Memory B cell (primary cell): ENCODE data around the gene KRT38.

Source experiments
- ATAC-seq: fragments of 150-1000 bp; cut with Tn5 transposase; 2 replicates; pipeline ENCODE4 v1.10.0; 2021; ENCODE audit warnings: low read depth, mild to moderate bottlenecking, moderate library complexity
- DNase-seq, 2 donors: peaks; one replicate each; pipeline ENCODE4 v3.0.0; 2022; ENCODE audit warnings: low spot score in 2 of 2
- H3K27ac Mint-ChIP-seq: one replicate; pipeline ENCODE4 v1.8.0; 2022; ENCODE audit warnings: mild to moderate bottlenecking, moderate library complexity, mixed read lengths
- H3K27me3 Mint-ChIP-seq: one replicate; pipeline ENCODE4 v1.8.0; 2022; ENCODE audit warnings: mixed read lengths
- H3K36me3 Mint-ChIP-seq: one replicate; pipeline ENCODE4 v1.8.0; 2022; ENCODE audit warnings: mild to moderate bottlenecking, mixed read lengths
- H3K4me1 Mint-ChIP-seq: one replicate; pipeline ENCODE4 v1.8.0; 2022; ENCODE audit warnings: mixed read lengths
- H3K4me3 Mint-ChIP-seq: one replicate; pipeline ENCODE4 v1.8.0; 2022; ENCODE audit warnings: mild to moderate bottlenecking, moderate library complexity, mixed read lengths
- H3K9me3 Mint-ChIP-seq: one replicate; pipeline ENCODE4 v1.8.0; 2022; ENCODE audit warnings: mixed read lengths

Gene KRT38

DNA sequence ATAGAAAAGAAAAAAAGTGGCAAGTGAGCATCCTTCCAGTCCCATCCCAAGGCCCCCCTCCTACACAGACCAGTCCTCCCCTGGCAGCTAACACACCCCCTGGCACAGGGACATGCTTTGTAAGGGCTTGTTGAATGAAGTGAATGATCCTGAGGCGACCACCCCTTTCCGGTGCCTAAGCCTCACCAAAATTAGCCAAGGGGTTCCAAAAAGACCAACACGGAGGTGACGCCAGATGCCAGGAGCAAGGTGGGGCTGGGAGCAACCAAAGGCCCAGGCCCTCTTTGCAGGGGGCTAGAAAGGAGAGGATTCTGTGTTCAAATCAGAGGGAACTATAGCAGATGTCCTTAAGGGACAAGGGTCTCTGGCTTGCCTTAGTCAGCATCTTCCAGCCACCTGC is 34.6 kb upstream of the KRT38 start:
- peaks cover 8% of the 10 kb centered on the region for H3K27me3 Mint-ChIP-seq
- ATAC-seq (no peak), DNase-seq (no peak)
- H3K4me1 Mint-ChIP-seq = peaks cover 4% of the 10 kb centered on the region
- H3K27ac Mint-ChIP-seq = no peak overlapping the region
- peaks cover 4% of the 10 kb centered on the region for H3K9me3 Mint-ChIP-seq
- peaks cover 2% of the 10 kb centered on the region for H3K36me3 Mint-ChIP-seq
- no peak overlapping the region for H3K4me3 Mint-ChIP-seq

DNA sequence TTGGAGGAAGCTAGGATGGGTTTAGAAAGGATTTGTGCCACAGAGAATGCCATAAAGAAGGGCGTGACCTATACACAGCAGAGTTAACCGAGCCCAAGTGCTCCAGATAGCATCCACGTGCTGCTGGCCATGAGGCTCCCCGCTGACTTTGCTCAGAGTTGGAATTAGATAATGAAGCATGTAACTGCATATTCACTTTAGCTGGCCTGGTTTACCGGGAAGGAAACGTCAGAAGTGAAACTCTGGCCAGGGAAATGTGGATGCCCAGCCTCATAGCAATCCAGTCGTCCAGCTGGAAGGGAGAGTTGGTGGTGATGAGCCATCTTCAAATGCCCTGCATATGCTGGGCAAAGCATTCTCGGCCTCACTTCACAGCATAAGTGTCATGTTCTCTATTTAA is 34.1 kb upstream of the KRT38 start:
- ATAC-seq = no peak
- Mint-ChIP-seq H3K9me3 (peaks cover 4% of the 10 kb centered on the region), H3K27me3 (peaks cover 8% of the 10 kb centered on the region), H3K36me3 (peaks cover 2% of the 10 kb centered on the region), H3K27ac (no peak overlapping the region), H3K4me1 (peaks cover 4% of the 10 kb centered on the region), H3K4me3 (no peak overlapping the region)
- no peak for DNase-seq

DNA sequence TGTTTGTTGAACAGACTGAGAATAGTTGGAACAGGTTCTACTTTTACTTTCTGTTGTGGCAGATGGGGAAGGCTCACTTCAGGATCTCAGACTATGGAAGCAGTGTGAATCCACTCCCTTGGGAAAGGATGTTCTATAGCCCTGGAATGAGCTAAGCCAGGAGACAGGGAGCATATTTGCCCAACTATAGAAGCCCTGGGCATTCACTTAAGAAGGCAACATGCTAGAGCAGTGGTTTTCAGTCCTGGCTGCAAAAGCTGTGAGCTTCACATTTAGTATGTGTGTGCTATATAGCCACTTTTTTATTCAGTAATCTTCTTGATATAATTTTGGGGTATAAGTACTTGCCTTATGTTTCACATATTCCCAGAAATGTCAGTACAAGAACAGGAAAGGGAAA is 27.6 kb upstream of the KRT38 start:
- H3K9me3 Mint-ChIP-seq = peaks cover 2% of the 10 kb centered on the region
- H3K27me3 Mint-ChIP-seq = peaks cover 12% of the 10 kb centered on the region
- DNase-seq = no peak
- H3K4me1 Mint-ChIP-seq = no peaks in the 10 kb centered on the region
- no peak for ATAC-seq
- no peak overlapping the region for H3K4me3 Mint-ChIP-seq
- H3K27ac Mint-ChIP-seq = no peak overlapping the region
- H3K36me3 Mint-ChIP-seq = peaks cover 2% of the 10 kb centered on the region

DNA sequence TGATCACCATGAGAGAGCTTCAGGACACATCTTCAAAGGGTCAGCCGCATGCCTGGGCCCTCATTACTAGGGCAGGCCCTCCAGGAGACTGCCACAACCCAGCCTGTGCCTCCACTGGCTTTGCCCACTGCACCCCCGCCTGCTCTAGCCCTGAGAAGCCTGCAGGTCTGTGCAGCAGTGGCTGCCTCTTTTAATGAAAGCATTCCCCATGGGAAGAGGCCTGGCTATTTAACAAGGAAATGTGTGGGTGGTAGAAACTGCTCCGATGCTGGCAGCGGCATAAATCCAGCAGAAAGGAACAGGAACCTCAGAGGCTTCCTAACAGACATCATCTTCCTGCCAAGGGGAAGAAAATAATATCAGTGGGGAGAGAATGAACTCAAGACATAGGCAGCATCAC is 26.8 kb upstream of the KRT38 start:
- Mint-ChIP-seq H3K4me3 (no peak overlapping the region), H3K36me3 (no peaks in the 10 kb centered on the region), H3K27ac (no peak overlapping the region), H3K9me3 (no peaks in the 10 kb centered on the region), H3K4me1 (no peaks in the 10 kb centered on the region), H3K27me3 (peaks cover 10% of the 10 kb centered on the region)
- ATAC-seq (no peak), DNase-seq (no peak)

DNA sequence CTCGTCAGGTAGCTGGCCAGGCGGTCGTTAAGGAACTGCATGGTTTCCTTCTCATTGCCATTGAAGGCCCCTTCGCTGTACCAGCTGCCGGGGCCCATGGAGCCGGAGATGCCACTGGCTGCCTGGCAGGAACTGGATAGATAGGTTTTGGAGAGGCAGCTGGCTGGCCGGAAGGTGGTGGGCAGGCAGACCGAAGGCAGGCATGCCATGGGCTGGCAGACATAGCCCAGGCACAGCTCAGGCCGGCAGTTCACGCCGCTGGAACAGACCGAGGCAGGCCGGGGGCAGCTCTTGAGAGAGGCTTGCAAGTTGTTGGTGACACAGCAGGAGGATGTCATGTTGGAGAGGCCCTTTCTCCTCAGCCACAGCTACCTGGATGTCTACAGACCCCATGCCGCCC is 26.2 kb upstream of the KRT38 start, which contains the start of gene KRT32:
KRT32 (minus strand) TSS at position 399 of the 400 bp plus-strand sequence; CDS start at position 338, 61 bp downstream.
- DNase-seq (no peak), ATAC-seq (no peak)
- no peak within 1 kb of the TSS for H3K27ac Mint-ChIP-seq
- H3K4me1 Mint-ChIP-seq = no peaks in the 10 kb centered on the region
- H3K9me3 Mint-ChIP-seq = no peaks in the 10 kb centered on the region
- no peaks in the 10 kb centered on the region for H3K36me3 Mint-ChIP-seq
- H3K27me3 Mint-ChIP-seq = peaks cover 10% of the 10 kb centered on the region
- no peak within 1 kb of the TSS for H3K4me3 Mint-ChIP-seq

DNA sequence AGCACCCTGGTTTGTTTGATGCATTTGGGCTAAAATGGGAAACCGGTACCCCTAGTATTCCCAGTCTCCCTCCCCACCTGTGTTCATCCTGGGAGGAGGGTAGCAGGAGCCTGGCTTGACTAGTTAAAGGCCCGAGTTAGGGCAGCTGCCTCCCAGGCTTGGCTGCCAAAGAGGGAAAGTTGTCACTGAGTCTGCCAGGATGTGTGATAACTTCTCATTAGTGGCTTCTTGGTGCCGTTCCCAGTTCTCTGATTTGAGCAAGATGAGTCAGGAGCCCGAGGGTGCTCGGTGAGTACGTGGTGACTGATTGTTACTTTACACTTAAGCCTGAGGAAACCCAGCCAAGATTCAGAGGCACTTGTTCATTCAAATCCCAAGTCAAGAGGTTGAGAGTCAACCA is 23.9 kb upstream of the KRT38 start:
- ATAC-seq = no peak
- Mint-ChIP-seq H3K4me3 (no peak overlapping the region), H3K27ac (no peak overlapping the region), H3K4me1 (no peaks in the 10 kb centered on the region), H3K9me3 (no peaks in the 10 kb centered on the region), H3K36me3 (no peaks in the 10 kb centered on the region), H3K27me3 (peaks cover 11% of the 10 kb centered on the region)
- no peak for DNase-seq

DNA sequence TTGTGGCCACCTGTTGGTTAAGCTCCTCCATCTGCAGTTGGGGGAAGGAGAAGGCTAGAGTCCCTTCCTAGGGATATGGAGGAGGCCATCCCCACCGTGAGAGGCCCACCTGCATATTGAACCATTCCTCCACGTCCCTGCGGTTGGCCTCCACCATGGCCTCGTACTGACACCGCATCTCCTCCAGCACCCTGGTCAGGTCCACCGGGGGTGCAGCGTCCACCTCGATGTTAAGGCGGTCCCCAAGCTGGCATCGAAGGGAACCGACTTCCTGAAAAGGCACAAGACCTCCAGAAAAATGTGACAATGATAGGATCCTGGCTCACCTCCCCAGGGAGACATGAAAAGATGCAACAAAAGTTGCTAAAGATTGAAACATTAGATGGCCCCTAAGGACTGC is 23.4 kb upstream of the KRT38 start:
- H3K9me3 Mint-ChIP-seq = no peaks in the 10 kb centered on the region
- no peak overlapping the region for H3K27ac Mint-ChIP-seq
- no peaks in the 10 kb centered on the region for H3K4me1 Mint-ChIP-seq
- ATAC-seq (no peak), DNase-seq (no peak)
- H3K4me3 Mint-ChIP-seq = no peak overlapping the region
- no peaks in the 10 kb centered on the region for H3K36me3 Mint-ChIP-seq
- H3K27me3 Mint-ChIP-seq = peaks cover 11% of the 10 kb centered on the region

DNA sequence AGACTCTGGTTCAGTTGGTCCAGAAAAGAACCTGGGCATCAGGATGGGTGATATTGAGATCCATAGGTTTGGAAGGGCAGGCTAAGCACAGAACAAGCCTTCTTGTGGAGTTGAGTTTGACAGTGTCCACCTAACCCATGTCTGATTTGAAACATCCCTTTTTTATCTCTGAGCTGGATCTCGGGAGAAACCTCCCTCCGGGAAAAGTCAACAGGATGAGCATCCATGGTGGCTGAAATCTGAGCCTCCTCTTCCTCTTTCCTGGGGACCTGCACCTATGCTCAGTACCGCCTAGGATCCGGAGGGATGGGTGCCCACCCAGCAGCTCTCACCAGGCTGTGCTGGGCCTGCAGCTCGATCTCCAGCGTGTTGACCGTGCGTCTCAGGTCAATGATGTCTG is 23.0 kb upstream of the KRT38 start:
- Mint-ChIP-seq H3K36me3 (no peaks in the 10 kb centered on the region), H3K27ac (no peak overlapping the region), H3K4me3 (no peak overlapping the region), H3K27me3 (peaks cover 13% of the 10 kb centered on the region), H3K9me3 (no peaks in the 10 kb centered on the region), H3K4me1 (no peaks in the 10 kb centered on the region)
- ATAC-seq = no peak
- DNase-seq = no peak

DNA sequence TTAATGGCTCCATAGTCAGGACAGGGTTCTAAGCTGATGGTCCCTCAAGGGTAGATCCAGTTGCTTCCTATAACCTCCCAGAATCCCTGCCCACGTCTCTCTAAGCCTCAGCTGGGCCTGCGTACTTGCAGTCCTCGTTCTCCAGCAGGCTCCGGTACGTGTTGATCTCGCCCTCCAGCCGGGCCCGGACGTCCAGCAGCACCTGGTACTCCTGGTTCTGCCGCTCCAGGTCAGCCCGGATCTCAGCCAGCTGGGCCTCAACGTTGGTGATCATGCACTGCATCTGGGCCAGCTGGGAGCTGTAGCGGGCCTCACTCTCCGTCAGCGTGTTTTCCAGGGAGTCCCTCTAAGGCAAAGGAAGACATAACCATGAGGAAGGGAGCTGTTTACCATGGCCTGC is 21.9 kb upstream of the KRT38 start:
- Mint-ChIP-seq H3K4me3 (no peak overlapping the region), H3K27ac (no peak overlapping the region), H3K27me3 (peaks cover 11% of the 10 kb centered on the region), H3K9me3 (no peaks in the 10 kb centered on the region), H3K4me1 (no peaks in the 10 kb centered on the region), H3K36me3 (no peaks in the 10 kb centered on the region)
- DNase-seq = no peak
- no peak for ATAC-seq

DNA sequence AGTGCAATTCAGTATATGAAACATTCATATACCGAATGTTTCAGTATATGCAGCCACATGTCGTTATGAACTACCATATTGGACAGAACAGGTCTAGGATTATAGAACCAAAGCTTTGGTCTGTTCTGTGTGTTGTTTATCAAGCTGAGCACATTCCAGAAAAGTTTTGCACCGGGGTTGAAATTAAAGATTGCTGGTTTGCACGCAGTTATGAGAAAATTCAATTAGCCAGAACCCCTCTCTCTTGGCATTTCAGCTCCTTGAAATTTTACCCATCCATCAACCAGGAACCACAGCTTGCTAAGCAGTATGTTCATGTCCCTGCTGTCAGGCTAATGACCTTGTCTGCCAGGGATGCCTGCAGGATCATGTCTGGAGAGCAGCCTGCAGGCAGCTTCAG is 16.9 kb upstream of the KRT38 start:
- DNase-seq (no peak), ATAC-seq (no peak)
- H3K36me3 Mint-ChIP-seq = no peaks in the 10 kb centered on the region
- H3K4me1 Mint-ChIP-seq = no peaks in the 10 kb centered on the region
- no peak overlapping the region for H3K27ac Mint-ChIP-seq
- H3K4me3 Mint-ChIP-seq = no peak overlapping the region
- no peaks in the 10 kb centered on the region for H3K9me3 Mint-ChIP-seq
- H3K27me3 Mint-ChIP-seq = peaks cover 9% of the 10 kb centered on the region

DNA sequence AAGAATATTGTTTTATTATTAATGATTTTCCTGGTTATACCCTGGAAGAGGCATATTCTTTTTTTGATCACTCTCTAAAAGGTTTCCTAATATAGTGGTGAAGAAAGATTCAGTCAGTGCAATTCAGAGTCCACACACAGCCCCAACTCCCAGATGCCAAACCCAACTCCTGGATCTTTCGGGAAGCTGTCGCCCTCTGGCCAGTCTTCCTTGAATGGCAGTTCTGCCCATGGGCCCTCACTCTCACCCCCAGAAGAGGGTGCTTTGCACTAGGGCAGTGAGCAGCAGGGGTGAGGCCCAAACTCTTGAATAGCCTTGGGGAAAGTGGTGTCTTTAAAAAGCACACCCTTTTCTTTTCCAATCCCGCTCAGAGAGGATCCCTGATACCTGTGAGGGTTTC is 15.4 kb upstream of the KRT38 start:
- H3K4me3 Mint-ChIP-seq = no peak overlapping the region
- H3K9me3 Mint-ChIP-seq = no peaks in the 10 kb centered on the region
- DNase-seq = no peak
- peaks cover 9% of the 10 kb centered on the region for H3K27me3 Mint-ChIP-seq
- H3K36me3 Mint-ChIP-seq = no peaks in the 10 kb centered on the region
- H3K4me1 Mint-ChIP-seq = no peaks in the 10 kb centered on the region
- no peak for ATAC-seq
- no peak overlapping the region for H3K27ac Mint-ChIP-seq

DNA sequence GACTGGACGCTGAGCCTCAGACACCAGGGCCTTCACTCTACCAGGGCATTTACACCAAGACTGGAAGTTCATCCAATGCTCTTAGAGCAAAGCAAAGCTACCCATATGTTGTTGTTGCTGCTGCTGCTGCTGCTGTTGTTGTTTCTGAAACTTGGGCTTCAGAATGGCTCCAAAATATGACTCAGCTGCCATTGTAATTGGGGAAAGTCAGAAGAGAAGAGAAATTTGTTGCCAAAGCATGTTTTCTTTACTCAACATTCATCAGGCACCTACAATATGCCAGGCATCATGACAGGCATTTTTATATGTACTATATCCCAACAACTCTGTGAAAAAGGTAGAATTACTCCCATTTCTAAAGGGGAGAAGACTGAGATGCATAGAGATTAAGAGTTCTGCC is 14.5 kb upstream of the KRT38 start:
- DNase-seq (no peak), ATAC-seq (no peak)
- Mint-ChIP-seq H3K4me3 (no peak overlapping the region), H3K27me3 (peaks cover 6% of the 10 kb centered on the region), H3K36me3 (no peaks in the 10 kb centered on the region), H3K27ac (no peak overlapping the region), H3K9me3 (no peaks in the 10 kb centered on the region), H3K4me1 (no peaks in the 10 kb centered on the region)

DNA sequence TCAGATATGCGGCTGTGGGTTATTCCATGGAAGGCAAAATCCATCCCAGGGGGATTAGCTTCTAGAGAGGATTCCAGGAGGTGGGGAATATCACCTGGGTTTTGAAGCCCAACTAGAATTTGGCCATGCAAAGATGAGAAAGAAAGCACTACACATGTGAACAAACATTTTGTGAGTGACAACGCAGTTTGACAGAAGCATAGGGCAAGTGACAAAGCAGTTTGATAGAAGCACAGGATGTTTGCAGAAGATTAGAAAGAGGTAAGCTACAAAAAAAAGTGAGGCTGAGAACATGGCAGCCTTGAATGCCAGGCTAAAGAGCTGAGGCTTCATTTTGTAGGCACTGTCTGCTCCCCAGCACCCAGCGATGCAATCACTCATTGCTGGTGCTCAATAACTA is 12.3 kb upstream of the KRT38 start:
- Mint-ChIP-seq H3K4me1 (no peaks in the 10 kb centered on the region), H3K36me3 (no peaks in the 10 kb centered on the region), H3K27me3 (peaks cover 12% of the 10 kb centered on the region), H3K9me3 (no peaks in the 10 kb centered on the region), H3K4me3 (no peak overlapping the region), H3K27ac (no peak overlapping the region)
- no peak for DNase-seq
- ATAC-seq = no peak

DNA sequence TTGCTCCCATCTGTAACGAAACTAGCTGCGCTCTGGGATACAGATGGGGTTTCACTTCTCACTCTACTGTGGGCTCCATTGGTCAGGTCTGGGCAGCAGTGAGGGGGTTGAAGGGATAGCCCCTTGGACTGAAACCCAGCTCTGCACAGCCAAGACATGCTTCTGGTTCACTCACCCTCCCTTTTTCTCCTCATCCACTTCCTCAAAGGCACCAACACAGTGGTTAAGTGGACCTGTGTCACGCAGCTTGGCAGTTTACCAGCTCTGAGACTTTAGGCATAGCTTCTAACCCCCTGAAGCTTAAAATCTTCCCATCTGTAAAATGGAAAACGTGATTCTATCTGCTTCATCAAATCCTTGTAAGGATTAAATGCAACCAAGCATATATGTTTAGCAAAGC is 11.5 kb upstream of the KRT38 start:
- Mint-ChIP-seq H3K9me3 (no peaks in the 10 kb centered on the region), H3K4me1 (no peaks in the 10 kb centered on the region), H3K27ac (no peak overlapping the region), H3K4me3 (no peak overlapping the region), H3K27me3 (peaks cover 13% of the 10 kb centered on the region), H3K36me3 (no peaks in the 10 kb centered on the region)
- no peak for DNase-seq
- ATAC-seq = no peak

DNA sequence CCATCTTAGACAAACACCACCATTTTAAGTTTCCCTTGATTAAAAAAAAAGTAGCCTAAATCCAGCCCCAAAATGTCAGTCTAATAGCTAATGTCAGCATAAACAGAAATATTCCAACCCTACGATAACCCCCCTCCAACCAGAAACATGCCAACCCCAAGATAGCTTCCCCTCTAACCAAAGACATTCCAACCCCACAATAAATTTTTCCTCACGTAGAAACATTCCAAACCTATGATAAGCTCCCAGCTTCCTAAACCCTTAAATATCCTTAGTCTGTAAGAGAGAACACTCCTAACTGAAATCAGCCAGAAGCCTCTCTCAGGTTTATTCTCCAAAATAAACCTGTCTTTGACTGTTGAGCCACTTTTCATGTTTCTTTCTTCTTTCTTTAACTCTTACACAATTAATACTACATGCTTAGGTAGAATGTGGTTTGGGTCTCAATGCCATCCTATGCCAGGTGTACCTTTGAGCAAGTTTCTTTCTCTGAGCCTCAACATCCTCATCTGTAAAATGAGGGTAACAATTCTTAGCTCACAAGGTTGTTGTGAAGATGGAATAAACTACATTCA is 10.5 kb upstream of the KRT38 start:
- Mint-ChIP-seq H3K27ac (no peak overlapping the region), H3K4me3 (no peak overlapping the region), H3K36me3 (no peaks in the 10 kb centered on the region), H3K4me1 (no peaks in the 10 kb centered on the region), H3K27me3 (peaks cover 15% of the 10 kb centered on the region), H3K9me3 (no peaks in the 10 kb centered on the region)
- ATAC-seq (no peak), DNase-seq (no peak)
